GM18873 (cell line): Measurements from ENCODE around the gene ASCL1.

Experiments used
- ATAC-seq: cut with Tn5 transposase; IDR thresholded peaks from one replicate; pipeline ENCODE4 v1.9.1; 2021; ENCODE audit warnings: mild to moderate bottlenecking, moderate library complexity, moderate number of reproducible peaks; ENCODE audit not compliant: unreplicated experiment, low FRiP score

Gene ASCL1

GRCh38 chr12:102950950-102951619 is 6.4 kb upstream of the ASCL1 start:
- no peak for ATAC-seq

- no peak for ATAC-seq
These were observed 5.6 kb upstream of the ASCL1 start for GRCh38 chr12:102951841-102952240.

GRCh38 chr12:102953221-102953620 is 4.3 kb upstream of the ASCL1 start:
- ATAC-seq, result no peak

GRCh38 chr12:102954134-102954533 is 3.3 kb upstream of the ASCL1 start:
- ATAC-seq, result no peak

- no peak for ATAC-seq
These were observed 1.3 kb upstream of the ASCL1 start for GRCh38 chr12:102955926-102956737.

GRCh38 chr12:102956738-102957327 is 641 bp upstream of the ASCL1 start:
- ATAC-seq, result no peak

GRCh38 chr12:102958073-102958829 is 777 bp downstream of the ASCL1 start:
- no peak for ATAC-seq

GRCh38 chr12:102958830-102959176 is 1.3 kb downstream of the ASCL1 start:
- ATAC-seq, result no peak

- no peak for ATAC-seq
These were observed 1.9 kb downstream of the ASCL1 start for GRCh38 chr12:102959391-102959790.

- ATAC-seq, result no peak
These were observed 3.4 kb downstream of the ASCL1 start for GRCh38 chr12:102960766-102961465.

- no peak for ATAC-seq
These were observed 4.0 kb downstream of the ASCL1 start for GRCh38 chr12:102961466-102961855.

- ATAC-seq, result no peak
These were observed 5.1 kb downstream of the ASCL1 start for GRCh38 chr12:102962532-102962931.

GRCh38 chr12:102962986-102963385 is 5.5 kb downstream of the ASCL1 start:
- no peak for ATAC-seq

GRCh38 chr12:102963796-102964195 is 6.3 kb downstream of the ASCL1 start:
- ATAC-seq, result no peak

GRCh38 chr12:102964872-102965271 is 7.4 kb downstream of the ASCL1 start:
- no peak for ATAC-seq

GRCh38 chr12:102965281-102966155 is 8.0 kb downstream of the ASCL1 start:
- ATAC-seq, result no peak

GRCh38 chr12:102966200-102966863 is 8.9 kb downstream of the ASCL1 start:
- no peak for ATAC-seq

GRCh38 chr12:102970780-102971179 is 13.3 kb downstream of the ASCL1 start:
- ATAC-seq, result no peak

- ATAC-seq, result no peak
These were observed 13.8 kb downstream of the ASCL1 start for GRCh38 chr12:102971227-102971626.
